Measurements from ENCODE around the gene PARP14.
A peak's percentile ranks its signal among the peaks of the same experiment; 100 is the strongest.

The PARP14 gene

DNA sequence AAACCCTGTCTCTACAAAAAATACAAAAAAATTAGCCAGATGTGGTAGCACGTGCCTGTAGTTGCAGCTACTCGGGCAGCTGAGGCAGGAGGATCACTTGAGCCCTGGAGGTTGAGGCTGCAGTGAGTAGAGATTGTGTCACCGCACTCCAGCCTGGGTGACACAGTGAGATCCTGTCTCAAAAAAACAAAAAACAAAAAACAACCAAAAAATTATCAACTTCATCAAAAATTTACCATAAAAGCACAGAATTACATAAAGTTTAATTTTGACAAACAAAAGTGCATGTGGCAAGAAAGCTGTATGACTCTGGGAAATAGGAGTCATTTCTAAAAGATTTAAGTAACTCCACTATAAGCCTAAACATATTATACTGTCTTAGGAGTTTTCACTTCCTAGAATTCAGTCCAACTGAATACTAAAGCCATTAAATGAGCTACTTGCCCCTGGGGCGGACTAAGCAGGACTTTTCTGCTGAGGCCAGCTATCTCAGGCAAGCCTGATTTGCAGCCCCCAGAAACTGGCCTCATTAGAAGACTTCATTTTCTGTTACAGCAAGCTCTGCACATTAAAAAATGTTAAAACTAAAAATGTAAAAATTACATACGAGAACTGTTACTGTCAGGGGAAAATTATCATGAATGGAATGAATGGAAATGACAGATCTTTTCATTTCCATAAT, 90.0 kb downstream of the PARP14 start:
- peak; percentile 81 for DNase-seq

DNA sequence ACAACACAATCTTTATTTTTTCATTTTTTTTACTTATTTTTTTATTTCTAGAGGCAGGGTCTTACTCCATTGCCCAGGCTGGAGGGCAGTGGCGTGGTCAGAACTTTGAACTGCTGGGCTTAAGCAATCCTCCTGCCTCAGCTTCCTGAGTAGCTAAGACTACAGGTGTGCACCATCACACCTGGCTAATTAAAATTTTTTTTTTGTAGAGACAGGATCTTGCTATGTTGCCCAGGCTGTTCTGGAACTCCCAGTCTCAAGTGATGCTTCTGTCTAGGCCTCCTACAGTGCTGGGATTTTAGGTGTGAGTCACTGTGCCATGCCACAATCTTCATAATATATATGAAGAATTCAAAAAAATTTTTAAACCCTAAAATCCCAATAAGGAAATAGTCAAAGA, 92.2 kb downstream of the PARP14 start:
- DNase-seq: no peak

DNA sequence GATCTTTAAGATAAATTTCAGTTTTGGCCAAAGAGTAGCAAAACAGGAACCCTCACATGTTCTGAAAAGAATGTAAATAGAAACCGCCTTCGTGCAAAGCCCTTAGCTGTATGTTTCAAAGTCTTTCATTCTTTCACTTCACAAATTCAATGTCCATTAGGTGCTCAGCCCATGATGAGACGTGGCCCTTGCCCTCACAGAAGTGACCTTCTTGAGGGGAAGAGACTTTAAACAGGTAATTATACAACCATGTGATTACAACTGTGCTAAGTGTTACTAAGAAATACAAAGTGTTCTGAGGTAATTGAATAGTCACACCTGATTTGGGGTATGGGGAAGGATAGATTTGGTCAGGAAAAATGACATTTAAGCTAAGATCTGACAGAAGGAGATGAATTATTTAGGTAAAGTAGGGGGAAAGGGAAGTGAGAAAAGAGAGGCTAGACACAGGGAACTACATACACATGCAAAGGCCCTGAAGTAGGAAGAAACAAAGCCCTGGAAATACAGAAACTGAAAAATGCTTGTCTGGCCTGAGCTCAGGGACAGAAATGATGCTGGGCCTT, 93.4 kb downstream of the PARP14 start:
- DNase-seq: peak; percentile 76

DNA sequence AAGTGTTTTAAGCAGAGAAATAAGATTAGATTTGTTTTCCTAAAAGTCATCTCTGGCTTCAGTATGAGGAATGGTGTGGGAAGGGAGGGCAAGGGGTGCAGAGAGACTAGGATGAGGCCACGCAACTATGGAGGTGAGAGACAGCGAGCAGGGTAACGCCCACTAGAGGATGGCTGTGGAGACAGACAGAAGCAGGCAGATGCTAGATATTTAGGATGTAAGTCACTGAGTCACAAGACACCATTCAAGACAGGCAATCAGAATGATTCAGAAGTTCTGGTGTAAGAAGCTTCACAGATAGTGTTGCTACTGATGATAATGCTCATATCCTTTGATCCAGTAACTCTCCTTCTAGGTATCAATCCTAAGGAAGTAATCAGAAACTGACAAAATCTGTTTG, 93.9 kb downstream of the PARP14 start:
- DNase-seq: peak; percentile 80

DNA sequence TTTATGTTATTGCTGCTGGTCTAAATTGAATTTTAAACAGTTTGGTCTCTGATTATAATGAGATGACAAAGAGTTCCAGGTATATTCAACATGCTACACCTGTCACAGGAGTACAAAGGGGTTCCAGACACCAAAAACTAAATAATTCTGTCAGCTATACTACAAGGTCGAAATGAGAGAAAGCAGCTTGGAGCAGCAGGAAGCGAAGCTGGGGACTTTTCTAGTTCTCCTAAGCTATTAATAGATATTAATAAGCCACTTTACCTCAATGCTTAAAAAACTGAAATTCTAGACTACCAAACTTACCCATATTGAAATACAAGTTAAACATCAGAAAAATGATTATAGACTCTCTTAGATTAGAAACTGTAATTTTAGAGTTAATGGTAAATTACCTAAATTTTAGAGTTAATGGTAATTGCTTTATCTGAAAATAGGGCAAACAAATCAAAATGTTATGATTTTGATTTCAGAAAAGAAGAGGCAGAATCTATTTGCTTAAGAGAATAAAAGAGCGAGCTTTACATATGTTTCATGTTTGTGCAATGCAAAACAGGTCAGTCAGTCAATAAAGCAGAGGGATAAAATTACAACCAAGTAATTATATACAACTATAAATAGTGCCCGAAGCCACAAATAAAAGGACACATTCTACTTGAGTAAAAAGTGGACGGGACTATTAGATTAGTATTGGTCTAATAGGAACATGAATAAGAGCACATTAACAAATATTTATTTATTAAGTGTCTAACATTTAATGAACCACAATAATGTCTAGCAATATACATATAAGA, 96.2 kb downstream of the PARP14 start:
- no peak for DNase-seq

DNA sequence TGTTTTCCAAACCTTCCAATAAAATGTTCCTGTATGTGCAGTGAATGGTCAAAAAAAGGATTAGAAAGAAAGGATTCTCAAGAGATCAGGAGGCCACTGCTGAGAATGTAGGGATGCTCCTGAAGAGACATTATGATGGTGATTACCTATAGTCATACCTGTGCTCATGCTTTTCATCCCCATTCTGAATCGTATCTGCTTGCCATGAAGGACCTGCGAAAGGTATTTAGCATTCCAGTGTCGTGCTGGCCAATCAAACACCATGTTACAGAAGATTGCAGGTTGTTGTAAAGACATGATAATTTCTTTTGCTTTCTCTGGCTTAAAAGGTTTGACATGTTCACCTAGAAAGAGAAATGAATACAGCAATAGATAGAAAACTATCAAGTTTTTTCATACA, 96.9 kb downstream of the PARP14 start:
- DNase-seq: no peak

All from inflammatory macrophage treated with lipopolysaccharide for 4 hours (primary cell).